OCI-LY3 (cell line): ENCODE measurements around the gene CNR1.
A peak's percentile ranks its signal among the peaks of the same experiment; 100 is the strongest.
"Not testable (repeated sequence)": the region's sequence is repeated elsewhere in the genome, so short reads cannot be mapped to it uniquely, and the experiment has no call there.

Experiments
- H2AFZ ChIP-seq: fragments of 200-600, 300-600 bp; shearing (Covaris generic); 2 replicates; pipeline ENCODE4 v1.6.0; 2014; ENCODE audit warnings: antibody characterized with exemption, low read depth, low read length
- H3K27ac ChIP-seq: fragments of 200-600, 300-600 bp; sonication (generic); 2 replicates; pipeline ENCODE4 v1.5.1; 2014; ENCODE audit warnings: mild to moderate bottlenecking, low read length, moderate library complexity, mixed read lengths
- H3K27me3 ChIP-seq: fragments of 200-600, 300-600 bp; sonication (generic); 2 replicates; pipeline ENCODE4 v1.6.1; 2014; ENCODE audit warnings: low read depth, low read length, mixed read lengths
- H3K36me3 ChIP-seq: fragments of 200-600, 300-600 bp; sonication (generic); replicated peaks from 2 replicates; pipeline ENCODE3; 2014; ENCODE audit warnings: low read depth, low read length, mixed read lengths
- H3K4me1 ChIP-seq: fragments of 300-600, 200-600 bp; sonication (generic); 2 replicates; pipeline ENCODE4 v1.6.1; 2014; ENCODE audit warnings: low read length, mixed read lengths
- H3K4me2 ChIP-seq: fragments of 200-600, 300-600 bp; sonication (generic); 2 replicates; pipeline ENCODE4 v1.6.1; 2014; ENCODE audit warnings: low read length, mixed read lengths
- H3K4me3 ChIP-seq: fragments of 300-600, 200-600 bp; sonication (generic); 2 replicates; pipeline ENCODE4 v1.5.1; 2014; ENCODE audit warnings: antibody characterized with exemption, mild to moderate bottlenecking, low read length, moderate library complexity
- H3K79me2 ChIP-seq: fragments of 300-600, 200-600 bp; shearing (Covaris generic); 2 replicates; pipeline ENCODE4 v1.6.1; 2014; ENCODE audit warnings: mild to moderate bottlenecking, low read length, mixed read lengths
- H3K9ac ChIP-seq: fragments of 300-600, 200-600 bp; shearing (Covaris generic); 2 replicates; pipeline ENCODE4 v1.6.0; 2014; ENCODE audit warnings: mild to moderate bottlenecking, low read length, moderate library complexity
- H3K9me3 ChIP-seq: fragments of 200-600, 300-600 bp; shearing (Covaris generic); 2 replicates; pipeline ENCODE4 v1.6.1; 2014; ENCODE audit warnings: low read length, mixed read lengths; ENCODE audit not compliant: insufficient read depth
- H4K20me1 ChIP-seq: fragments of 200-600, 300-600 bp; sonication (generic); 2 replicates; pipeline ENCODE4 v1.6.1; 2016; ENCODE audit warnings: low read length, mixed read lengths; ENCODE audit not compliant: insufficient read depth
- EZH2phosphoT487 ChIP-seq: fragments of 200-600 bp; shearing (Covaris generic); IDR thresholded peaks from 2 replicates; pipeline ENCODE4 v1.6.1; 2018; ENCODE audit warnings: antibody characterized with exemption, mixed run types, low read depth
- TF ChIP-seq, protein P1 (sequence below): fragments of 200-600, 300-600 bp; sonication (generic); IDR thresholded peaks from 2 replicates; pipeline ENCODE4 v1.5.1; 2014; ENCODE audit warnings: antibody characterized with exemption, low read length, low read depth

The CNR1 gene

DNA sequence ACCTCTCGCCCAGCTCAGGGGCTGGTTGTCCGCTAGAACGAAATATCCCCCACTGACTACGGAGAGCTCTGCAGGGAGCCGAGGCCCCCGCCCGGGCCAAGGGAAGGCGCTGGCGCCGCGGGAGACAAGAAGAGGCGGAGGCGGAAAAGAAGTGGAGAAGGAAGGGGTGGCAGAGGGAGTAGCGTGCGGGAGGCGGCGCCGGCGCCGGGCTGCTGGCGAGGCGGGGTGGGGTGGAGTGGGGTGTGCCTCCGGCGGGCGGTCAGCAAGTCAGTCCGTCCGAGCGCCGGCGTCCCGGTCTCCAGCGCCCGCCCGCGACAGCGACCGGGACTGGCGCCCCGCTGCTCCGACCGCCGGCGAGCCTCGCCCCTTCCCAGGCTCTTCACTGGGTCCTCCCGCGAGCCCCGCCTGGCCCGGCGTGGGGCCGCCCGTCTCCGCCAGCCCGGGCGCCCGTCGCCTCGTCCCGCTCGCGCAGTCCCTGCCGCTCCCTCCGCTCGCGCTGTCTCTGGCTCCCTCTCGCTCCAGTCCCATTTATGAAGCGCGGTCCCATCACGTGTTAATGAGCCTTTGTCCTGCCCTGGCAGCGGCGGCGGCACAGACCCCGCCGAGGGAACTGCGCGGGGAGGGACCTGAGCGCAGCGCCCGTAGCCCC is at the start of gene CNR1:
TSS of gene CNR1 (minus strand) at position 504 of the 649 bp plus-strand sequence. CDS start 21,073 bp downstream, outside the sequence.
- Histone ChIP-seq H3K27me3 (peaks cover 17% of the 10 kb centered on the region), H3K79me2 (no peaks in the 10 kb centered on the region), H3K4me2 (peak within 1 kb of the TSS; percentile 62), H3K9me3 (no peaks in the 10 kb centered on the region), H4K20me1 (no peaks in the 10 kb centered on the region), H3K27ac (peak within 1 kb of the TSS; percentile 27), H3K36me3 (no peaks in the 10 kb centered on the region), H2AFZ (peak within 1 kb of the TSS; percentile 90), H3K4me3 (peak within 1 kb of the TSS; percentile 97), H3K9ac (peak within 1 kb of the TSS; percentile 83), H3K4me1 (peaks cover 9% of the 10 kb centered on the region; the same call in 1 of the 2 replicates)
- TF ChIP-seq EZH2phosphoT487: no peak
- TF ChIP-seq, protein P1, sequence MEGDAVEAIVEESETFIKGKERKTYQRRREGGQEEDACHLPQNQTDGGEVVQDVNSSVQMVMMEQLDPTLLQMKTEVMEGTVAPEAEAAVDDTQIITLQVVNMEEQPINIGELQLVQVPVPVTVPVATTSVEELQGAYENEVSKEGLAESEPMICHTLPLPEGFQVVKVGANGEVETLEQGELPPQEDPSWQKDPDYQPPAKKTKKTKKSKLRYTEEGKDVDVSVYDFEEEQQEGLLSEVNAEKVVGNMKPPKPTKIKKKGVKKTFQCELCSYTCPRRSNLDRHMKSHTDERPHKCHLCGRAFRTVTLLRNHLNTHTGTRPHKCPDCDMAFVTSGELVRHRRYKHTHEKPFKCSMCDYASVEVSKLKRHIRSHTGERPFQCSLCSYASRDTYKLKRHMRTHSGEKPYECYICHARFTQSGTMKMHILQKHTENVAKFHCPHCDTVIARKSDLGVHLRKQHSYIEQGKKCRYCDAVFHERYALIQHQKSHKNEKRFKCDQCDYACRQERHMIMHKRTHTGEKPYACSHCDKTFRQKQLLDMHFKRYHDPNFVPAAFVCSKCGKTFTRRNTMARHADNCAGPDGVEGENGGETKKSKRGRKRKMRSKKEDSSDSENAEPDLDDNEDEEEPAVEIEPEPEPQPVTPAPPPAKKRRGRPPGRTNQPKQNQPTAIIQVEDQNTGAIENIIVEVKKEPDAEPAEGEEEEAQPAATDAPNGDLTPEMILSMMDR: peak; percentile 29

- TF ChIP-seq EZH2phosphoT487: no peak
- H3K9me3 ChIP-seq: no peaks in the 10 kb centered on the region
- no peak overlapping the region for H3K9ac ChIP-seq
- H3K4me2 ChIP-seq: no peak overlapping the region
- no peak overlapping the region for H3K27ac ChIP-seq
- no peak overlapping the region for H3K4me3 ChIP-seq
- no peaks in the 10 kb centered on the region for H3K4me1 ChIP-seq
- no peaks in the 10 kb centered on the region for H3K79me2 ChIP-seq
- no peaks in the 10 kb centered on the region for H3K36me3 ChIP-seq
- H3K27me3 ChIP-seq: no peaks in the 10 kb centered on the region
- H4K20me1 ChIP-seq: no peaks in the 10 kb centered on the region
- H2AFZ ChIP-seq: no peak overlapping the region
Measured at GRCh38 chr6:88211446-88211845, 45.3 kb upstream of the CNR1 start.

- Histone ChIP-seq H3K27me3 (no peaks in the 10 kb centered on the region), H4K20me1 (no peaks in the 10 kb centered on the region)
Measured at GRCh38 chr6:88209301-88209700, 43.2 kb upstream of the CNR1 start.

DNA sequence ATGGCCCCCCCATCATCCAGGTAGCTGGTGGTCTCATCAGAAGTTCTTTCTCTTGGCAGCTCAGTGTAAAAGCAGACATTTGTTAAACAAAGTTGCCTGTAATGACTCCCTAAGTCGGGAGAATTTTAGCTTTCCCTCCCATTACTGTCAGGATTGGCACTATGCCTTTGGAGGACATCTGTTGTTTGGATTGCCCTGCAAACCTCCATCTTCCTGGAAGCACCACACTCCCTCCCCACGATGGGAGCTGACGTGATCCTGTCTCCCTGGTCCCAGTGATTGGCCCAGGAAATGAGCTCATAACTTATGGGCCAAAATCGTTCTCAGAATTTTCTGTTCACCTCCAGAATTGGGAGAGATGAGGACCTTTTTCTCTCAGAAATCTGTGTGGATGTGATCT is 42.6 kb upstream of the CNR1 start:
- H3K4me1 ChIP-seq: no peaks in the 10 kb centered on the region
- no peak overlapping the region for H3K4me3 ChIP-seq
- no peak overlapping the region for H3K4me2 ChIP-seq
- no peak overlapping the region for H3K27ac ChIP-seq
- no peaks in the 10 kb centered on the region for H3K36me3 ChIP-seq
- no peak for TF ChIP-seq EZH2phosphoT487
- TF ChIP-seq, protein P1: no peak
- no peaks in the 10 kb centered on the region for H3K27me3 ChIP-seq
- H4K20me1 ChIP-seq: no peaks in the 10 kb centered on the region
- H2AFZ ChIP-seq: no peak overlapping the region
- no peaks in the 10 kb centered on the region for H3K79me2 ChIP-seq
- H3K9me3 ChIP-seq: no peaks in the 10 kb centered on the region
- H3K9ac ChIP-seq: no peak overlapping the region

More at GRCh38 chr6:88209301-88209700, 43.2 kb upstream of the CNR1 start:
- Histone ChIP-seq H3K4me1 (no peaks in the 10 kb centered on the region), H3K27ac (no peak overlapping the region), H3K36me3 (no peaks in the 10 kb centered on the region), H3K79me2 (no peaks in the 10 kb centered on the region), H3K4me3 (no peak overlapping the region), H3K9ac (no peak overlapping the region), H3K4me2 (no peak overlapping the region), H2AFZ (no peak overlapping the region), H3K9me3 (no peaks in the 10 kb centered on the region)
- TF ChIP-seq, protein P1: no peak
- no peak for TF ChIP-seq EZH2phosphoT487

DNA sequence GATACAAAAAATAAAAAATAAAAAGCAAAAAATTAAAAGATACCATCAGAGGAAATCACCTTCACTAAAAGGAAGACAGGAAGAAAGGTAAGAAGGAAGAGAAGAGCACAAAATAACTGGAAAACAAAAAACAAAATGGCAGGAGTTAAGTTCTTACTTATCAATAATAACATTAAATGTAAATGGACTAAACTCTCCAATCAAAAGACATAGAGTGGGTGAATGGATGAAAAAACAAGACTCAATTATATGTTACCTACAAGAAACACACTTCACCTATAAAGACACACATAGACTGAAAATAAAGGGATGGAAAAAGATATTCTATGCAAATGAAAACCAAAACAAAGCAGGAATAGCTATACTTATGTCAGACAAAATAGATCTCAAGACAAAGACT is 35.6 kb upstream of the CNR1 start:
- not testable (repeated sequence) for H3K79me2 ChIP-seq, H3K9me3 ChIP-seq, H3K36me3 ChIP-seq, H3K9ac ChIP-seq, H3K27ac ChIP-seq, H4K20me1 ChIP-seq, H3K4me1 ChIP-seq, H2AFZ ChIP-seq, H3K4me3 ChIP-seq, H3K27me3 ChIP-seq, H3K4me2 ChIP-seq
